A549 treated with AZD2906 at 1 μM for 4 hours (cell line): ENCODE data around the gene NXPH4. TPM values are rescaled to one million over a fixed set of nuclear protein-coding genes. Genes with fewer than 3 reads are reported as not detected.

Experiments
- total RNA-seq: library from RNA; stranded (reverse); fragments of 200-300 nt; extraction: Qiagen RNA extraction; gene quantifications from 5 replicates; pipeline ENCODE4 v1.2.3, GENCODE V29; 2022

NXPH4 gene
- total RNA-seq: 3.8 to 5.8 TPM (median 5.6 TPM) in 5 replicates

DNA sequence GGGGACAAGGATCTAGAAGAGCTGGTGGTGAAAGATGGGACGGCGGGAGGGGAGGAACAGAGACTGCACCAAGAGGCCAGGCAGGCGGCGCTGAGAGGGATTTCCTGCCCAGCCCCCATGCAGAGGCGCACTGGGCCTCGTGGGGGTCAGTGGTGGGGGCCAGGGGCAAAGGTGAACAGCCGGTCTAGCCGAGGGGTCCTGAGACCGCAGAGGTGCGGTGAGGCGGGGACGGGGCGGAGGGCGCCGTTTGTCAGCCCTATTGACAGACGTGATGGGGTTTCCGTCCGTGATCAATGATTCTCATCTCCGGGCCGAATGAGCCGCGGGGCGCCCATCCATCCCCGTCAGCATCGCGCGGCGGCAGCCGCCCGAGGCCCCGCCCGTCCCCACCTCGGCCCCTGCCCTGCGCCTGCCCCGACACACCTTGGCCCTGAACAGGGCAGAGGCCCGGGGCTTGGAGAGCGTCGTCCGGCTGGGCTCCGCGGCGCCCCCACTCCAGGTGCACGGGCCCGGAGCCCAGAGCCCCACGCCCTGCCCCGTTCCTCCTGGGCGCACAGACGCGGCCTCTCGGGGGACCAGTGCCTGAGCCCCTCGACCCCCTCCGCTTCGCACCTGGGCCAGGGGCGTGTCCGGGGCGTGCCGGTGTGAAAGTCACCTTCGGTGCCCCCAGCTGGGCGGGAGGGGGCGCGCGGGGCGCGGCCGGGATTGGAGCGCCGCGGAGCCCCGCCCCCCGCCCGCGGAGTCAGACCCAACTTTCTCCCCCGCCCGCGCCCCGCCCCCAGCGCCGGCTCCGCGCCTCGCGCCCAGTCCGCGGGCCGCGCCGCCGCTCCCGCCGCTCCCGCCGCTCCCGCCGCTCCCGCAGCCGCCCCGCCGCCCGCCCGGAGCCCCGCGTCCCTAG lies at the start of gene NXPH4:
Gene NXPH4 (plus strand): TSS at position 781 of the 898 bp plus-strand sequence. CDS start 176 bp downstream, outside the sequence.

DNA sequence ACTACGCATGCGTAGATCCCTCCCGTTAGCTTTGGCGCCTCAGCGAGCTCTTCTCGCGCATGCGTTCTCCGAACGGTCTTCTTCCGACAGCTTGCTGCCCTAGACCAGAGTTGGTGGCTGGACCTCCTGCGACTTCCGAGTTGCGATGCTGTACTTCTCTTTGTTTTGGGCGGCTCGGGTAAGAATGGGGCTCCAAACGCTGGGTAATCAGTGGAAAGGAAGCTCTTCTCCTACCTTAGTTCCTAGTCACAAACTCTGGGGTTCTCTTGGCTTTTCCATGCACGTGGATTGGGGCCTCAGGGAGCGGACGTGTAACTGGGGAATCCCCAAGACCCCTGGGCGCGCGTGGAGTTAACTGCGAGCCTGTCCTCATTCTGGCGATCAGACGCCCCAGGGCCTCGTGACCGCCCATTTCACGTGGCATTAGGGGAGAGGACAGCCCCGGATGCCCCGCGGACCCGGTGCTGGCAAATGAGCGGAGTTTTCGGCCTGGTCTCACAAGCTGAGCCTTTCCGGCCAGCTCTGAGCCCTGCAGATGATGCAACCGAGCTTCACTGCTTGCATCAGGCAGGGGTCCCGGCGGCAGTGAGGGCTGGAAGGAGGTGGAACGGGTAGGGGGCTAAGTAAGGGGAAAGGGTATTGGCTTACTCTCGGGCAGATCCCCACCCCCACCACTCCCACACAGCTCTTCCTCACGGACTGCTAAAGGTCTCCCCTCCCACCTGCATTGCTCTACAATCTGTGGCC lies 13.2 kb downstream of the NXPH4 start, which contains the start of gene SHMT2:
Gene SHMT2 (plus strand): TSS at position 78 of the 747 bp plus-strand sequence. CDS start 68 bp downstream, at position 146.

DNA sequence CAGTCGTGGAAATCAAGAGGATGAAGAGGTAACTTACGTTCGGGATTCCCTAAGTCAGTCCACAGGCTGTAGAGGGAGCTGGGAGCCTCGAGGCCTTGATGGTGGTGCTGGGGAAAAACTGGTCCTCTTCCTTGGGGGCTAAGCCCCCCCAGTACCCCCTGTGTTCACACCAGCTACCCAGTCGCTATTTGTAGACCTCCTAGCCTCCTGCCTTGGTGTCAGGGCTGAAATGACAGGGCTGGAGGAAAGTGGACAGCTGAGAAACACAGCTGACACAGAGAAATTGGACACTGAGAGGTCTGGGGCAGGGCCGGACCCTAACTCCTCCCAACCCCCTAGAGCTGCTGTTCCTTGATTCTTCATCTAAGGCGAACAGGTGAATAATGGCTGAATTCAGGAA lies 34.4 kb downstream of the NXPH4 start, which contains the start of gene STAC3:
Gene STAC3 (minus strand): TSS at position 232 of the 400 bp plus-strand sequence. CDS start 1,551 bp downstream, outside the sequence.

Other genes starting within 250 kb of the NXPH4 start
- gene ZBTB39, start 210.2 kb upstream of the NXPH4 start, total RNA-seq: 4.3 to 5.6 TPM (median 5.2 TPM) in 5 replicates
- gene TAC3, start 200.3 kb upstream of the NXPH4 start, total RNA-seq: 0.16 to 0.26 TPM (median 0.21 TPM) in 3 of 5 replicates, not detected in the others
- 0.10 to 0.34 TPM (median 0.29 TPM) in 5 replicates for gene MYO1A, start 166.7 kb upstream of the NXPH4 start, total RNA-seq
- 14.0 to 16.5 TPM (median 14.8 TPM) in 5 replicates for gene NEMP1, start 138.0 kb upstream of the NXPH4 start, total RNA-seq
- gene NAB2, start 127.7 kb upstream of the NXPH4 start, total RNA-seq: 13.4 to 17.3 TPM (median 15.7 TPM) in 5 replicates
- gene STAT6, start 105.4 kb upstream of the NXPH4 start, total RNA-seq: 43.4 to 49.5 TPM (median 44.1 TPM) in 5 replicates
- 13.3 to 15.9 TPM (median 14.0 TPM) in 5 replicates for gene LRP1, start 88.3 kb upstream of the NXPH4 start, total RNA-seq
- not detected in 5 replicates for gene LRP1-AS, start 69.2 kb upstream of the NXPH4 start, total RNA-seq
- gene SHMT2, start 12.9 kb downstream of the NXPH4 start, total RNA-seq: 118 to 144 TPM (median 127 TPM) in 5 replicates
- gene STAC3, start 34.4 kb downstream of the NXPH4 start, total RNA-seq: 0.22 to 0.56 TPM (median 0.42 TPM) in 5 replicates
- 7.5 to 10.4 TPM (median 7.9 TPM) in 5 replicates for gene R3HDM2, start 214.2 kb downstream of the NXPH4 start, total RNA-seq
- 0.05 to 0.06 TPM (median 0.05 TPM) in 3 of 5 replicates, not detected in the others for gene INHBC, start 218.0 kb downstream of the NXPH4 start, total RNA-seq
- gene INHBE, start 238.5 kb downstream of the NXPH4 start, total RNA-seq: 0.05 to 0.09 TPM (median 0.06 TPM) in 3 of 5 replicates, not detected in the others
- 4.4 to 5.8 TPM (median 5.4 TPM) in 5 replicates for gene GLI1, start 243.0 kb downstream of the NXPH4 start, total RNA-seq